HepG2 (cell line): ENCODE results near the gene GNAI2. TPM values are rescaled to one million over a fixed set of nuclear protein-coding genes. Genes with fewer than 3 reads are reported as not detected.

ENCODE experiments used
- ELF3 ChIP-seq: IDR thresholded peaks from 2 replicates; pipeline ENCODE4 v1.6.1; 2016; ENCODE audit warnings: missing genetic modification reagents, missing compliant biosample characterization
- PBX2 ChIP-seq: IDR thresholded peaks from 2 replicates; pipeline ENCODE4 v1.6.1; 2016; ENCODE audit warnings: control low read depth
- POLR2AphosphoS5 ChIP-seq: IDR thresholded peaks from 2 replicates; pipeline ENCODE4 v1.6.1; 2012; ENCODE audit warnings: low read depth, low read length
- REST ChIP-seq, 2 experiments: IDR thresholded peaks; 2 replicates each; pipeline ENCODE4 v1.6.1; 2011 to 2012; ENCODE audit warnings: low read length in 2 of 2, borderline replicate concordance in 1 of 2, low read depth in 1 of 2, mild to moderate bottlenecking in 1 of 2, moderate library complexity in 1 of 2
- SALL1 ChIP-seq: sonication (generic); formaldehyde crosslinking; IDR thresholded peaks from 2 replicates; pipeline ENCODE4 v1.8.0; 2022; ENCODE audit warnings: mild to moderate bottlenecking, missing genetic modification reagents
- SALL2 ChIP-seq: sonication (generic); formaldehyde crosslinking; IDR thresholded peaks from 2 replicates; pipeline ENCODE4 v1.8.1; 2023; ENCODE audit warnings: mild to moderate bottlenecking, missing genetic modification reagents, inconsistent platforms
- SNRNP70 ChIP-seq: fragments of 200-400 bp; formaldehyde crosslinking; IDR thresholded peaks from 2 replicates; pipeline ENCODE4 v1.6.1; 2017; ENCODE audit warnings: mild to moderate bottlenecking, low read depth, low read length, moderate library complexity
- SRSF9 ChIP-seq: fragments of 200-400 bp; formaldehyde crosslinking; IDR thresholded peaks from 2 replicates; pipeline ENCODE4 v1.6.1; 2018; ENCODE audit warnings: borderline replicate concordance, mild to moderate bottlenecking, low read depth, low read length; ENCODE audit not compliant: insufficient read depth, poor library complexity, severe bottlenecking
- TOE1 ChIP-seq: sonication (generic); formaldehyde crosslinking; IDR thresholded peaks from 2 replicates; pipeline ENCODE4 v1.4.0; 2020; ENCODE audit warnings: mild to moderate bottlenecking, missing genetic modification reagents
- ZBTB14 ChIP-seq: sonication (generic); formaldehyde crosslinking; IDR thresholded peaks from 2 replicates; pipeline ENCODE4 v1.4.0; 2020; ENCODE audit warnings: missing genetic modification reagents
- ZBTB3 ChIP-seq: sonication (generic); formaldehyde crosslinking; IDR thresholded peaks from 2 replicates; pipeline ENCODE4 v1.4.0; 2020; ENCODE audit warnings: low read depth, mild to moderate bottlenecking, moderate library complexity, missing genetic modification reagents, borderline replicate concordance
- ZC3H4 ChIP-seq: sonication (generic); formaldehyde crosslinking; IDR thresholded peaks from 2 replicates; pipeline ENCODE4 v1.4.0; 2020; ENCODE audit warnings: missing genetic modification reagents, borderline replicate concordance
- ZNF124 ChIP-seq: sonication (generic); formaldehyde crosslinking; IDR thresholded peaks from 2 replicates; pipeline ENCODE4 v1.4.0; 2020; ENCODE audit warnings: missing genetic modification reagents
- ZNF224 ChIP-seq: sonication (generic); formaldehyde crosslinking; IDR thresholded peaks from 2 replicates; pipeline ENCODE4 v1.5.0; 2020; ENCODE audit warnings: mild to moderate bottlenecking, missing genetic modification reagents
- ZNF44 ChIP-seq: sonication (generic); formaldehyde crosslinking; IDR thresholded peaks from 2 replicates; pipeline ENCODE4 v1.5.1; 2020; ENCODE audit warnings: mild to moderate bottlenecking, missing genetic modification reagents
- ZNF460 ChIP-seq: sonication (generic); formaldehyde crosslinking; IDR thresholded peaks from 2 replicates; pipeline ENCODE4 v1.5.1; 2020; ENCODE audit warnings: missing genetic modification reagents, mild to moderate bottlenecking, borderline replicate concordance
- ZNF614 ChIP-seq: IDR thresholded peaks from 2 replicates; pipeline ENCODE4 v1.6.1; 2018; ENCODE audit warnings: missing biosample characterization, missing genetic modification reagents, inconsistent platforms, borderline replicate concordance
- ZNF749 ChIP-seq: sonication (generic); formaldehyde crosslinking; IDR thresholded peaks from 2 replicates; pipeline ENCODE4 v1.8.0; 2022; ENCODE audit warnings: mild to moderate bottlenecking, missing genetic modification reagents, moderate library complexity, borderline replicate concordance
- ZXDC ChIP-seq: sonication (generic); formaldehyde crosslinking; IDR thresholded peaks from 2 replicates; pipeline ENCODE4 v1.5.0; 2020; ENCODE audit warnings: mild to moderate bottlenecking, missing genetic modification reagents
- polyA plus RNA-seq, 8 experiments: library from polyadenylated mRNA; depleted of rRNA in 3 of 8; stranded (reverse) in 7 of 8; unstranded in 1 of 8; fragments of >200 nt; fragmentation: Illumina TruSeq in 4 of 8; extraction: Trizol in 4 of 8; gene quantifications; 2 replicates each; pipeline versions ENCODE4 v1.2.1 to v1.2.3, GENCODE V29; 2011 to 2016; ENCODE audit warnings: low read depth in 4 of 8, missing spikeins in 1 of 8, mixed read lengths in 1 of 8; ENCODE audit not compliant: insufficient read depth in 1 of 8
- total RNA-seq, 5 experiments: library from RNA; depleted of rRNA; stranded (reverse); fragments of >200 nt; fragmentation: Illumina TruSeq; extraction: Trizol; gene quantifications; 2 replicates each; pipeline ENCODE4 v1.2.3, GENCODE V29; 2016; ENCODE audit warnings: low read depth in 1 of 5

Gene GNAI2
- total and polyA plus RNA-seq, 2 of the 13 experiments (the other 11 are each of a cell fraction or from before 2014, with no cell fraction given) = 51.1 to 66.2 TPM

GRCh38 chr3:50227390-50228183, 8.4 kb upstream of the GNAI2 start (continued):
- TF ChIP-seq REST (IDR thresholded peaks at IDR 0.05; ENCODE audit: borderline replicate concordance in 1 of 2, low read depth in 1 of 2, low read length in 2 of 2) (no peak), ZXDC (CRISPR knock-in tag) (no peak), PBX2 (CRISPR knock-in tag) (0 out of 2 replicates have a peak, but pooled peaks have one; percentile 14), ZC3H4 (CRISPR knock-in tag) (no peak), POLR2AphosphoS5 (peak; percentile 74), SALL2 (CRISPR knock-in tag) (peak; percentile 86; the same call in 1 of the 2 replicates), ZBTB14 (CRISPR knock-in tag) (no peak), ZNF124 (no peak; the same call in 1 of the 2 replicates), ZNF44 (CRISPR knock-in tag) (no peak), SRSF9 (no peak), ZNF614 (CRISPR knock-in tag) (peak; percentile 74; the same call in 1 of the 2 replicates), SALL1 (peak; percentile 81), TOE1 (0 out of 2 replicates have a peak, but pooled peaks have one; percentile 83), SNRNP70 (no peak), ZNF224 (CRISPR knock-in tag) (no peak), ZNF460 (CRISPR knock-in tag) (no peak), ELF3 (CRISPR knock-in tag) (peak; percentile 91), ZBTB3 (CRISPR knock-in tag) (no peak; the same call in 1 of the 2 replicates), ZNF749 (no peak; the same call in 1 of the 2 replicates)
